HEK293 (cell line): Measurements from ENCODE around the gene HOXD12.
A peak's percentile ranks its signal among the peaks of the same experiment; 100 is the strongest.

Experiments used
- EGR2 ChIP-seq: fragments of 450-650 bp; formaldehyde crosslinking; IDR thresholded peaks from 2 replicates; pipeline ENCODE4 v1.5.1; 2016; ENCODE audit warnings: low read depth, missing biosample characterization, missing genetic modification characterization
- INSM2 ChIP-seq: fragments of 450-650 bp; formaldehyde crosslinking; IDR thresholded peaks from 2 replicates; pipeline ENCODE4 v1.5.1; 2016; ENCODE audit warnings: missing biosample characterization, missing genetic modification characterization
- KLF16 ChIP-seq: fragments of 450-650 bp; formaldehyde crosslinking; IDR thresholded peaks from 2 replicates; pipeline ENCODE4 v1.5.1; 2017; ENCODE audit warnings: missing biosample characterization, missing genetic modification characterization
- KLF7 ChIP-seq: fragments of 450-650 bp; formaldehyde crosslinking; IDR thresholded peaks from 2 replicates; pipeline ENCODE4 v1.5.1; 2016; ENCODE audit warnings: missing biosample characterization, missing genetic modification characterization, borderline replicate concordance
- KLF8 ChIP-seq: fragments of 450-650 bp; formaldehyde crosslinking; IDR thresholded peaks from 2 replicates; pipeline ENCODE4 v1.5.1; 2016; ENCODE audit warnings: missing biosample characterization, missing genetic modification characterization
- KLF9 ChIP-seq: fragments of 450-650 bp; formaldehyde crosslinking; IDR thresholded peaks from 2 replicates; pipeline ENCODE4 v1.5.1; 2016; ENCODE audit warnings: missing biosample characterization, missing genetic modification characterization, low read depth
- PRDM10 ChIP-seq: fragments of 450-650 bp; formaldehyde crosslinking; IDR thresholded peaks from 2 replicates; pipeline ENCODE4 v1.5.1; 2016; ENCODE audit warnings: missing biosample characterization, missing genetic modification characterization
- SALL2 ChIP-seq: fragments of 450-650 bp; formaldehyde crosslinking; IDR thresholded peaks from 2 replicates; pipeline ENCODE4 v1.5.0; 2017; ENCODE audit warnings: missing biosample characterization, mild to moderate bottlenecking, missing genetic modification characterization, borderline replicate concordance
- TCF7L2 ChIP-seq: IDR thresholded peaks from 2 replicates; pipeline ENCODE4 v1.6.1; 2011; ENCODE audit warnings: low read depth, mild to moderate bottlenecking, inconsistent platforms, low read length, moderate library complexity, borderline replicate concordance
- ZBTB10 ChIP-seq: fragments of 450-650 bp; formaldehyde crosslinking; IDR thresholded peaks from 2 replicates; pipeline ENCODE4 v1.5.1; 2016; ENCODE audit warnings: missing biosample characterization, missing genetic modification characterization
- ZBTB21 ChIP-seq: fragments of 450-650 bp; formaldehyde crosslinking; IDR thresholded peaks from 2 replicates; pipeline ENCODE4 v1.5.1; 2017; ENCODE audit warnings: missing biosample characterization, missing genetic modification characterization
- ZBTB48 ChIP-seq: fragments of 450-650 bp; formaldehyde crosslinking; IDR thresholded peaks from 2 replicates; pipeline ENCODE4 v1.5.1; 2016; ENCODE audit warnings: missing biosample characterization, missing genetic modification characterization
- ZBTB6 ChIP-seq: fragments of 450-650 bp; formaldehyde crosslinking; IDR thresholded peaks from 2 replicates; pipeline ENCODE4 v1.5.1; 2017; ENCODE audit warnings: missing biosample characterization, missing genetic modification characterization
- ZFP37 ChIP-seq: fragments of 450-650 bp; formaldehyde crosslinking; IDR thresholded peaks from 2 replicates; pipeline ENCODE4 v1.5.1; 2016; ENCODE audit warnings: missing biosample characterization, missing genetic modification characterization
- ZNF114 ChIP-seq: fragments of 450-650 bp; formaldehyde crosslinking; IDR thresholded peaks from 2 replicates; pipeline ENCODE4 v1.5.0; 2017; ENCODE audit warnings: missing biosample characterization, missing genetic modification characterization
- ZNF155 ChIP-seq: fragments of 450-650 bp; formaldehyde crosslinking; IDR thresholded peaks from 2 replicates; pipeline ENCODE4 v1.5.1; 2016; ENCODE audit warnings: missing biosample characterization, missing genetic modification characterization
- ZNF211 ChIP-seq: fragments of 450-650 bp; formaldehyde crosslinking; IDR thresholded peaks from 2 replicates; pipeline ENCODE4 v1.5.1; 2016; ENCODE audit warnings: low read depth, missing biosample characterization, missing genetic modification characterization
- ZNF214 ChIP-seq: fragments of 450-650 bp; formaldehyde crosslinking; IDR thresholded peaks from 2 replicates; pipeline ENCODE4 v1.5.1; 2017; ENCODE audit warnings: missing biosample characterization, mild to moderate bottlenecking, missing genetic modification characterization, borderline replicate concordance
- ZNF26 ChIP-seq: fragments of 450-650 bp; formaldehyde crosslinking; IDR thresholded peaks from 2 replicates; pipeline ENCODE4 v1.5.1; 2016; ENCODE audit warnings: missing biosample characterization, missing genetic modification characterization
- ZNF366 ChIP-seq: fragments of 450-650 bp; formaldehyde crosslinking; conservative IDR thresholded peaks from 2 replicates; pipeline ENCODE4 v1.5.1; 2016; ENCODE audit warnings: missing biosample characterization, missing genetic modification characterization
- ZNF426 ChIP-seq: fragments of 450-650 bp; formaldehyde crosslinking; IDR thresholded peaks from 2 replicates; pipeline ENCODE4 v1.5.1; 2017; ENCODE audit warnings: missing biosample characterization, missing genetic modification characterization, mild to moderate bottlenecking, inconsistent platforms, moderate library complexity
- ZNF433 ChIP-seq: fragments of 450-650 bp; formaldehyde crosslinking; IDR thresholded peaks from 2 replicates; pipeline ENCODE4 v1.5.1; 2016; ENCODE audit warnings: missing biosample characterization, missing genetic modification characterization, low read depth
- ZNF48 ChIP-seq: fragments of 450-650 bp; formaldehyde crosslinking; IDR thresholded peaks from 2 replicates; pipeline ENCODE4 v1.5.1; 2016; ENCODE audit warnings: missing biosample characterization, missing genetic modification characterization
- ZNF514 ChIP-seq: fragments of 450-650 bp; formaldehyde crosslinking; IDR thresholded peaks from 2 replicates; pipeline ENCODE4 v1.5.1; 2016; ENCODE audit warnings: missing biosample characterization, missing genetic modification characterization
- ZNF521 ChIP-seq: fragments of 450-650 bp; formaldehyde crosslinking; IDR thresholded peaks from 2 replicates; pipeline ENCODE4 v1.5.1; 2017; ENCODE audit warnings: missing biosample characterization, mild to moderate bottlenecking, missing genetic modification characterization
- ZNF561 ChIP-seq: fragments of 450-650 bp; IDR thresholded peaks from 2 replicates; pipeline ENCODE4 v1.5.1; 2018; ENCODE audit warnings: missing biosample characterization, missing genetic modification characterization, borderline replicate concordance
- ZNF670 ChIP-seq: fragments of 450-650 bp; formaldehyde crosslinking; IDR thresholded peaks from 2 replicates; pipeline ENCODE4 v1.5.1; 2016; ENCODE audit warnings: missing biosample characterization, missing genetic modification characterization, low read depth
- ZNF747 ChIP-seq: fragments of 450-650 bp; formaldehyde crosslinking; IDR thresholded peaks from 2 replicates; pipeline ENCODE4 v1.5.1; 2016; ENCODE audit warnings: missing biosample characterization, missing genetic modification characterization
- ZSCAN30 ChIP-seq: fragments of 450-650 bp; IDR thresholded peaks from 2 replicates; pipeline ENCODE4 v1.5.1; 2018; ENCODE audit warnings: missing biosample characterization, mild to moderate bottlenecking, missing genetic modification characterization, moderate library complexity

HOXD12 gene

GRCh38 chr2:176096986-176097819 is 2.4 kb upstream of the HOXD12 start (continued):
- TF ChIP-seq ZNF514, result no peak
- no peak for TF ChIP-seq ZNF426 (tag by site-specific recombination)
- TF ChIP-seq TCF7L2, result peak; percentile 86
- no peak for TF ChIP-seq ZNF521 (tag by site-specific recombination)
- TF ChIP-seq ZNF561 (tag by site-specific recombination), result no peak; the same call in 1 of the 2 replicates
- no peak for TF ChIP-seq EGR2 (tag by site-specific recombination)
- peak; percentile 57 for TF ChIP-seq PRDM10 (tag by site-specific recombination)
- TF ChIP-seq ZNF670, result no peak
- no peak for TF ChIP-seq ZNF747
- TF ChIP-seq ZNF26 (tag by site-specific recombination), result no peak
- peak; percentile 56; the same call in 1 of the 2 replicates for TF ChIP-seq ZSCAN30
- no peak for TF ChIP-seq SALL2 (tag by site-specific recombination)
- 0 out of 2 replicates have a peak, but pooled peaks have one; percentile 46 for TF ChIP-seq ZNF366 (tag by site-specific recombination)
- TF ChIP-seq ZBTB21 (tag by site-specific recombination), result no peak
- TF ChIP-seq INSM2 (tag by site-specific recombination), result no peak
- TF ChIP-seq KLF9 (tag by site-specific recombination), result no peak
- 0 out of 2 replicates have a peak, but pooled peaks have one; percentile 28 for TF ChIP-seq ZFP37 (tag by site-specific recombination)
- TF ChIP-seq ZBTB10 (tag by site-specific recombination), result peak; percentile 50
- TF ChIP-seq ZNF155 (tag by site-specific recombination), result no peak
- TF ChIP-seq ZNF48, result no peak
- TF ChIP-seq ZNF214 (tag by site-specific recombination), result no peak
- TF ChIP-seq ZNF114 (tag by site-specific recombination), result no peak
- TF ChIP-seq ZNF211, result no peak
- no peak for TF ChIP-seq ZNF433 (tag by site-specific recombination)
- no peak for TF ChIP-seq ZBTB6 (tag by site-specific recombination)
- TF ChIP-seq ZBTB48 (tag by site-specific recombination), result peak; percentile 51
- no peak for TF ChIP-seq KLF7
- 0 out of 2 replicates have a peak, but pooled peaks have one; percentile 15 for TF ChIP-seq KLF16
- TF ChIP-seq KLF8 (tag by site-specific recombination), result no peak; the same call in 1 of the 2 replicates
